IMR-90 (cell line): ENCODE measurements around the gene PLPP7. TPM values are rescaled to one million over a fixed set of nuclear protein-coding genes. Genes with fewer than 3 reads are reported as not detected.

Source experiments
- ATAC-seq: fragments of 200-7000 bp; cut with Tn5 transposase; 2 replicates; pipeline ENCODE4 v1.9.1; 2020; ENCODE audit warnings: low read depth, mild to moderate bottlenecking, moderate library complexity
- BruUV-seq: library from RNA; stranded (reverse); fragments of 400-500 nt; replicated peaks from 2 replicates; lab custom pipeline; 2021; lab: Mats Ljungman, UMichigan
- CTCF ChIA-PET: fragments of 300-600 bp; formaldehyde crosslinking; extraction: SDS; loops from one replicate; lab custom pipeline; 2021; ENCODE audit warnings: antibody characterized with exemption; lab: Yijun Ruan, JAX
- POLR2A ChIA-PET: fragments of 300-600 bp; sonication (Branson Sonifier 250); formaldehyde crosslinking; loops from one replicate; lab custom pipeline; 2022; ENCODE audit warnings: antibody characterized with exemption; ENCODE audit not compliant: unreplicated experiment; lab: Charles Lee
- DNase-seq: peaks from one replicate; pipeline ENCODE4 v3.0.0; 2013
- H2AFZ ChIP-seq: replicated peaks from 2 replicates; pipeline ENCODE3; 2013; ENCODE audit warnings: low read length, mild to moderate bottlenecking; ENCODE audit not compliant: poor library complexity
- H2AK5ac ChIP-seq: 2 replicates; pipeline ENCODE4 v1.6.1; 2013; ENCODE audit warnings: low read depth, low read length, inconsistent platforms
- H2AK9ac ChIP-seq: replicated peaks from 2 replicates; pipeline ENCODE3; 2013; ENCODE audit warnings: mild to moderate bottlenecking, low read depth, low read length, moderate library complexity; ENCODE audit not compliant: poor library complexity
- H2BK120ac ChIP-seq: 2 replicates; pipeline ENCODE4 v1.6.1; 2013; ENCODE audit warnings: low read depth, low read length, inconsistent platforms
- H2BK15ac ChIP-seq: 3 replicates; pipeline ENCODE4 v1.6.1; 2013; ENCODE audit warnings: low read depth, low read length, inconsistent platforms
- H2BK20ac ChIP-seq: 2 replicates; pipeline ENCODE4 v1.6.1; 2013; ENCODE audit warnings: low read depth, mild to moderate bottlenecking, inconsistent platforms, low read length, moderate library complexity
- H2BK5ac ChIP-seq: 2 replicates; pipeline ENCODE4 v1.6.1; 2013; ENCODE audit warnings: mild to moderate bottlenecking, low read depth, low read length, inconsistent platforms; ENCODE audit not compliant: poor library complexity, severe bottlenecking
- H3K14ac ChIP-seq: replicated peaks from 2 replicates; pipeline ENCODE4 v1.6.1; 2013; ENCODE audit warnings: low read depth, low read length, inconsistent platforms
- H3K18ac ChIP-seq: 2 replicates; pipeline ENCODE4 v1.6.1; 2013; ENCODE audit warnings: low read depth, low read length, control low read depth
- H3K23ac ChIP-seq: 2 replicates; pipeline ENCODE4 v1.6.1; 2013; ENCODE audit warnings: low read depth, low read length, inconsistent platforms
- H3K27ac ChIP-seq: 2 replicates; pipeline ENCODE4 v1.5.1; 2013; ENCODE audit warnings: mild to moderate bottlenecking, control low read depth, low read length; ENCODE audit not compliant: insufficient read depth
- H3K27me3 ChIP-seq: 2 replicates; pipeline ENCODE4 v1.6.1; 2013; ENCODE audit warnings: low read length; ENCODE audit not compliant: control insufficient read depth, insufficient read depth
- H3K36me3 ChIP-seq: 2 replicates; pipeline ENCODE4 v1.6.1; 2013; ENCODE audit warnings: low read length, mixed read lengths; ENCODE audit not compliant: control insufficient read depth, insufficient read depth
- H3K4ac ChIP-seq: 2 replicates; pipeline ENCODE4 v1.6.1; 2013; ENCODE audit warnings: low read depth, low read length, inconsistent platforms
- H3K4me1 ChIP-seq: 2 replicates; pipeline ENCODE4 v1.6.1; 2013; ENCODE audit warnings: low read length, mixed read lengths; ENCODE audit not compliant: control insufficient read depth, insufficient read depth
- H3K4me2 ChIP-seq: 2 replicates; pipeline ENCODE4 v1.6.1; 2013; ENCODE audit warnings: low read depth, mild to moderate bottlenecking, control low read depth, low read length, moderate library complexity
- H3K4me3 ChIP-seq: 2 replicates; pipeline ENCODE4 v1.5.1; 2013; ENCODE audit warnings: low read depth, mild to moderate bottlenecking, control low read depth, low read length, moderate library complexity; ENCODE audit not compliant: insufficient read depth
- H3K56ac ChIP-seq: 2 replicates; pipeline ENCODE4 v1.6.1; 2013; ENCODE audit warnings: low read length, inconsistent platforms; ENCODE audit not compliant: insufficient read depth; ENCODE audit errors: extremely low read depth
- H3K79me1 ChIP-seq, 2 experiments: 2 replicates each; pipeline ENCODE4 v1.6.1; 2013; ENCODE audit warnings: low read length in 2 of 2, inconsistent platforms in 1 of 2, low read depth in 1 of 2
- H3K9ac ChIP-seq: 2 replicates; pipeline ENCODE4 v1.6.1; 2013; ENCODE audit warnings: low read depth, low read length, control low read depth
- H3K9me1 ChIP-seq: 2 replicates; pipeline ENCODE4 v1.6.1; 2013; ENCODE audit warnings: low read length, inconsistent platforms; ENCODE audit not compliant: insufficient read depth
- H3K9me3 ChIP-seq: 2 replicates; pipeline ENCODE4 v1.6.1; 2013; ENCODE audit warnings: low read length; ENCODE audit not compliant: control insufficient read depth, insufficient read depth
- H4K20me1 ChIP-seq: 2 replicates; pipeline ENCODE4 v1.6.1; 2013; ENCODE audit warnings: low read length, inconsistent platforms; ENCODE audit not compliant: insufficient read depth
- H4K5ac ChIP-seq: 2 replicates; pipeline ENCODE4 v1.6.1; 2013; ENCODE audit warnings: mild to moderate bottlenecking, low read depth, low read length, control low read depth
- H4K8ac ChIP-seq, 2 experiments: 2 replicates each; pipeline ENCODE4 v1.6.1; 2013; ENCODE audit warnings: low read depth in 2 of 2, low read length in 2 of 2, control low read depth in 1 of 2, inconsistent platforms in 1 of 2
- H4K91ac ChIP-seq: 2 replicates; pipeline ENCODE4 v1.6.1; 2013; ENCODE audit warnings: low read depth, low read length, inconsistent platforms; ENCODE audit not compliant: insufficient read depth
- FOS ChIP-seq: fragments of 150-350 bp; IDR thresholded peaks from 2 replicates; pipeline ENCODE4 v1.6.1; 2016; ENCODE audit warnings: low read depth, low read length
- MAFK ChIP-seq: IDR thresholded peaks from 2 replicates; pipeline ENCODE4 v1.6.1; 2012; ENCODE audit warnings: low read depth, low read length, improper control_type of control experiment
- MXI1 ChIP-seq: IDR thresholded peaks from 2 replicates; pipeline ENCODE4 v1.6.1; 2012; ENCODE audit warnings: low read depth, mild to moderate bottlenecking, low read length, moderate library complexity, borderline replicate concordance
- WGBS, 2 experiments: methylation state at CpG; one replicate each; pipeline versions ENCODE4 v1.1.5 to v1.1.7; 2013; ENCODE audit warnings: missing lambda C conversion rate in 2 of 2; ENCODE audit not compliant: insufficient read length in 1 of 2; ENCODE audit errors: extremely low coverage in 2 of 2; 5-methylcytosine and 5-hydroxymethylcytosine counted together
- dilution Hi-C: fragments of 300-500 bp; cut with HindIII; formaldehyde crosslinking; loops from one replicate; pipeline ENCODE4 v1.14.3; 2018; ENCODE audit warnings: low sequenced_read_pairs; ENCODE audit not compliant: unreplicated experiment
- in situ Hi-C: fragments of 300-500 bp; cut with MboI; formaldehyde crosslinking; loops from 3 replicates; pipeline ENCODE4 v1.14.3; 2019; ENCODE audit warnings: low sequenced_read_pairs, inconsistent platforms, mixed read lengths
- intact Hi-C: fragments of 100-400 bp; cut with micrococcal nuclease; formaldehyde crosslinking; loops from 2 replicates; pipeline ENCODE4 v1.10.0; 2022
- polyA plus RNA-seq, 3 experiments: library from polyadenylated mRNA; depleted of rRNA; stranded (reverse); fragments of >200 nt; gene quantifications; 2 replicates each; pipeline ENCODE4 v1.2.3, GENCODE V29; 2012; ENCODE audit warnings: low replicate concordance in 1 of 3
- total RNA-seq: library from RNA; depleted of rRNA; stranded (reverse); fragments of >200 nt; gene quantifications from 2 replicates; pipeline ENCODE4 v1.2.3, GENCODE V29; 2012
- TF ChIP-seq, protein P1 (sequence below): fragments of 150-350 bp; IDR thresholded peaks from 2 replicates; pipeline ENCODE4 v1.6.1; 2016; ENCODE audit warnings: low read depth, mild to moderate bottlenecking, low read length, moderate library complexity, borderline replicate concordance

PLPP7 gene
- total and polyA plus RNA-seq, 2 of the 4 experiments (the other 2 are of a cell fraction) = 0.54 to 1.2 TPM

DNA sequence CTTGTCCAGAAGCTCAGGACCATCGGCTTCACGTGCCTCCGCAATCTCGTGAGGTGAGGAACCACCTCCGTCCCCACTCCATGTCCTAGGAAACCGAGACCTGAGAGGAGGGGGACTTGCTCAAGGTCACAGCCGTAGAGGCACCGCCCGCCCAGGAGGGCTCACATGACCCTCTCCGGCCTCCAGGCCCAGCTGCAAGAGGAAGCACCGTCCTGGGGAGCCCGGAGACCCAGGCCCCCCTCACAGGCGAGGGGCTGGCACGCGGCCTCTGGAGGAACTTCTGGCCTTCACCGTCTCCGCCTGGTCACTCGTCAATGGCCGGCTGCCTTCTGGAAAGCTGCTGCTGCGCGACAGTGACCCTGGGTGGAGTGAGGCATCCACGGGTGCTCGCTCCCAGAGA is 37.4 kb upstream of the PLPP7 start:
- H3K9ac ChIP-seq = no peak overlapping the region
- no peak overlapping the region for H3K56ac ChIP-seq
- H3K4me3 ChIP-seq = no peak overlapping the region
- 0 out of 4 replicates have a peak, but pooled peaks cover 0 to 2% of the 10 kb centered on the region in 2 experiments for H3K79me1 ChIP-seq
- WGBS, 2 experiments = 87% methylated on average over 11 of the region's 23 CpGs; no CpG with 5 or more reads in 1 of the 2 experiments
- TF ChIP-seq MAFK (no peak), MXI1 (no peak), FOS (no peak)
- TF ChIP-seq, protein P1, sequence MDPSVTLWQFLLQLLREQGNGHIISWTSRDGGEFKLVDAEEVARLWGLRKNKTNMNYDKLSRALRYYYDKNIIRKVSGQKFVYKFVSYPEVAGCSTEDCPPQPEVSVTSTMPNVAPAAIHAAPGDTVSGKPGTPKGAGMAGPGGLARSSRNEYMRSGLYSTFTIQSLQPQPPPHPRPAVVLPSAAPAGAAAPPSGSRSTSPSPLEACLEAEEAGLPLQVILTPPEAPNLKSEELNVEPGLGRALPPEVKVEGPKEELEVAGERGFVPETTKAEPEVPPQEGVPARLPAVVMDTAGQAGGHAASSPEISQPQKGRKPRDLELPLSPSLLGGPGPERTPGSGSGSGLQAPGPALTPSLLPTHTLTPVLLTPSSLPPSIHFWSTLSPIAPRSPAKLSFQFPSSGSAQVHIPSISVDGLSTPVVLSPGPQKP = no peak
- H3K9me1 ChIP-seq = peaks cover 6% of the 10 kb centered on the region; the same call in 1 of the 2 replicates
- H3K27ac ChIP-seq = no peak overlapping the region
- no peak overlapping the region for H2BK120ac ChIP-seq
- H4K5ac ChIP-seq = no peak overlapping the region
- POLR2A ChIA-PET = no interaction called here
- intact Hi-C loops = no loop called here
- H4K91ac ChIP-seq = no peak overlapping the region
- BruUV-seq = no TSS peak
- H3K14ac ChIP-seq = no peak overlapping the region
- no peak overlapping the region for H4K8ac ChIP-seq
- H3K27me3 ChIP-seq = peaks cover 2% of the 10 kb centered on the region; the same call in 1 of the 2 replicates
- no peak overlapping the region for H2AK9ac ChIP-seq
- no peak overlapping the region for H3K4me2 ChIP-seq
- no peaks in the 10 kb centered on the region for H3K36me3 ChIP-seq
- no peak overlapping the region for H3K23ac ChIP-seq
- CTCF ChIA-PET = no interaction called here
- DNase-seq (no peak), ATAC-seq (no peak)
- H3K18ac ChIP-seq = no peak overlapping the region
- no peak overlapping the region for H3K4ac ChIP-seq
- in situ Hi-C loops = no loop called here
- no peak overlapping the region for H2BK5ac ChIP-seq
- no peaks in the 10 kb centered on the region for H4K20me1 ChIP-seq
- no peak overlapping the region for H2BK15ac ChIP-seq
- no peak overlapping the region for H2AFZ ChIP-seq
- H3K9me3 ChIP-seq = no peaks in the 10 kb centered on the region
- H2AK5ac ChIP-seq = no peak overlapping the region
- H3K4me1 ChIP-seq = peaks cover 10% of the 10 kb centered on the region
- H2BK20ac ChIP-seq = no peak overlapping the region
- dilution Hi-C loops = no loop called here
